ENCODE measurements around the gene GOT1. TPM values are rescaled to one million over a fixed set of nuclear protein-coding genes. Genes with fewer than 3 reads are reported as not detected.

Gene GOT1
- total RNA-seq, 1 donor from 2014 or later = 33.7 TPM

DNA sequence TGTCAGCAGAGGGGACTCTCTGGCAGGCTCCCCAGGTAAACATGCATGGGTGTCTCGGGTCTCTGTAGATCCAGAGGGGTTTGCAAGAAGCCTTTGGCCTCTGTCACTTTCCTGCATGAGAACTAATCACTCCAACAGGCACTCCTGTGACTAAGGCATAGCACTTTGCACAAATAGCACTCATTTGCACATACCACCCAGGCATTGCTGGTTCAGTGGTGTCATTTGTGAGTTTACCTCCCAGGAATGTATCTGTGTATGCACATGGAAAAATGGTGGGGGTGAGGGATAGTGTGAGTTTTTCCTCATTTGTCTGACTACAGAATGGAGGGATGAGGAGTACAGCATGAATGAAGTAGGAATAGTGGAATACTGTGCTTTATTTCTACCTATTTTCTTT is 61.8 kb downstream of the GOT1 start:
- Mint-ChIP-seq H3K4me1 (ENCODE audit: unreplicated experiment) (no peaks in the 10 kb centered on the region), H3K27ac (ENCODE audit: unreplicated experiment) (no peak overlapping the region), H3K27me3 (ENCODE audit: unreplicated experiment) (peaks cover 2% of the 10 kb centered on the region), H3K36me3 (ENCODE audit: low read depth, unreplicated experiment) (no peaks in the 10 kb centered on the region), H3K9me3 (ENCODE audit: unreplicated experiment) (no peaks in the 10 kb centered on the region), H3K4me3 (ENCODE audit: unreplicated experiment) (no peak overlapping the region)
- TF ChIP-seq, protein P1, sequence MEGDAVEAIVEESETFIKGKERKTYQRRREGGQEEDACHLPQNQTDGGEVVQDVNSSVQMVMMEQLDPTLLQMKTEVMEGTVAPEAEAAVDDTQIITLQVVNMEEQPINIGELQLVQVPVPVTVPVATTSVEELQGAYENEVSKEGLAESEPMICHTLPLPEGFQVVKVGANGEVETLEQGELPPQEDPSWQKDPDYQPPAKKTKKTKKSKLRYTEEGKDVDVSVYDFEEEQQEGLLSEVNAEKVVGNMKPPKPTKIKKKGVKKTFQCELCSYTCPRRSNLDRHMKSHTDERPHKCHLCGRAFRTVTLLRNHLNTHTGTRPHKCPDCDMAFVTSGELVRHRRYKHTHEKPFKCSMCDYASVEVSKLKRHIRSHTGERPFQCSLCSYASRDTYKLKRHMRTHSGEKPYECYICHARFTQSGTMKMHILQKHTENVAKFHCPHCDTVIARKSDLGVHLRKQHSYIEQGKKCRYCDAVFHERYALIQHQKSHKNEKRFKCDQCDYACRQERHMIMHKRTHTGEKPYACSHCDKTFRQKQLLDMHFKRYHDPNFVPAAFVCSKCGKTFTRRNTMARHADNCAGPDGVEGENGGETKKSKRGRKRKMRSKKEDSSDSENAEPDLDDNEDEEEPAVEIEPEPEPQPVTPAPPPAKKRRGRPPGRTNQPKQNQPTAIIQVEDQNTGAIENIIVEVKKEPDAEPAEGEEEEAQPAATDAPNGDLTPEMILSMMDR (IDR thresholded peaks at IDR 0.05; ENCODE audit: unreplicated experiment) = no peak
- no peak for DNase-seq (ENCODE audit: low spot score)

DNA sequence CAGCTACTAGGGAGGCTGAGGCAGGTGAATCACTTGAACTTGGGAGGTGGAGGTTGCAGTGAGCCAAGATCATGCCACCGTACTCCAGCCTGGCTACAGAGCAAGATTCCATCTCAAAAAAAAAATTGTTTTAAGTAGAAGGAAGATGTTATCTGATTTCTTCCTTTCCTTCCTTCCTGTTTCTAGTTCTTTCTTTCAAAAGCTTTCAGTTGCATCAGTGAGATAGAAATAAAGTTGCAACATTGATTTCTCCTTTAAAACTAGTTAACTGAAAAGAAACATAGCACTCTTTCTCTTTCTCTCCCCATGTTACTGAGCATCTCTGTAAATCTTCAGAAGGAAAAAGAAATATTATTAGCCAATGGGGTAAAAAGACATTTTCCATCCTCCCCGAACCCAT is 63.8 kb downstream of the GOT1 start:
- Mint-ChIP-seq H3K4me1 (ENCODE audit: unreplicated experiment) (no peaks in the 10 kb centered on the region), H3K36me3 (ENCODE audit: low read depth, unreplicated experiment) (no peaks in the 10 kb centered on the region), H3K9me3 (ENCODE audit: unreplicated experiment) (no peaks in the 10 kb centered on the region), H3K27me3 (ENCODE audit: unreplicated experiment) (peaks cover 2% of the 10 kb centered on the region), H3K4me3 (ENCODE audit: unreplicated experiment) (no peak overlapping the region), H3K27ac (ENCODE audit: unreplicated experiment) (no peak overlapping the region)
- TF ChIP-seq, protein P1 (IDR thresholded peaks at IDR 0.05; ENCODE audit: unreplicated experiment) = no peak
- DNase-seq (ENCODE audit: low spot score) = no peak

DNA sequence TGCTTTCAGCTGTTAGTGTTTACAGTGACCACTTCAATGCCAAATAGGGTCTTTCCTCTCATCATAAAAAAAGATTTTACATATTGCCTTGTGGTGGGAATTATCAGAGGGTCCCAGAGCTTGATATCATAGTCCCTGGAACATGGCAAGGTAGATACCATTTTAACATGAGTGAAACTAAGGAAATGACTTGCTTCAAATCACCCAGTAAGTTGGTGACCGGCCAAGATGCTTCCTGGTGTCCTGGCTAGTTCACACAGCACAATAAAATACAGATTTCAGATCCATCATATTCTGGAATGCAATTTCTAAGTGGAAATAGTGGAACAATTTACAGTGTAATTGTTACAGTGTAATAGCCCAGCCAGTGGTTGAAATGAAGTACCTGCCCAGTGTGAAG is 64.7 kb downstream of the GOT1 start:
- Mint-ChIP-seq H3K27me3 (ENCODE audit: unreplicated experiment) (peaks cover 2% of the 10 kb centered on the region), H3K4me3 (ENCODE audit: unreplicated experiment) (no peak overlapping the region), H3K36me3 (ENCODE audit: low read depth, unreplicated experiment) (no peaks in the 10 kb centered on the region), H3K4me1 (ENCODE audit: unreplicated experiment) (no peaks in the 10 kb centered on the region), H3K9me3 (ENCODE audit: unreplicated experiment) (no peaks in the 10 kb centered on the region), H3K27ac (ENCODE audit: unreplicated experiment) (no peak overlapping the region)
- no peak for DNase-seq (ENCODE audit: low spot score)
- TF ChIP-seq, protein P1 (IDR thresholded peaks at IDR 0.05; ENCODE audit: unreplicated experiment) = no peak

DNA sequence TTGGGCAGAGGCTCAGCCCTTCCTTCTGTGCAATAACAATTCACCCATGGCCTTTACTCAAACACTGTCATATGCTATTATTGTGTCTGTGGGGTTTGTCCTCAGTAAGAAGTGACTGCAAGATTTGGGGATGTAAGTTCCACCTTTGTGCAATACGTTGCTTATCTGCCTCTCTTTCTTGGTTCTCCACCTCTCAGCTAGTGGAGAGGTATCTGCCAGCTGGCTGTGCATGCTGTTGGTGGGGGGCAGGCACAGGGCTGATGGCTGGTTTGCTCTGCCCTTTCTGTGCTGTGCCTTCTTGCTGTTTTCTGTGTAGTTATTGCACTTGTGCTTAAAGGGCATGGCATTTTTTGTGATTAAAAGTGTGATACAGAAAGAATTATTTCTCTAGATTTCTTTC is 65.1 kb downstream of the GOT1 start:
- Mint-ChIP-seq H3K36me3 (ENCODE audit: low read depth, unreplicated experiment) (no peaks in the 10 kb centered on the region), H3K27me3 (ENCODE audit: unreplicated experiment) (peaks cover 2% of the 10 kb centered on the region), H3K4me1 (ENCODE audit: unreplicated experiment) (no peaks in the 10 kb centered on the region), H3K9me3 (ENCODE audit: unreplicated experiment) (no peaks in the 10 kb centered on the region), H3K4me3 (ENCODE audit: unreplicated experiment) (no peak overlapping the region), H3K27ac (ENCODE audit: unreplicated experiment) (no peak overlapping the region)
- DNase-seq (ENCODE audit: low spot score) = no peak
- TF ChIP-seq, protein P1 (IDR thresholded peaks at IDR 0.05; ENCODE audit: unreplicated experiment) = no peak

DNA sequence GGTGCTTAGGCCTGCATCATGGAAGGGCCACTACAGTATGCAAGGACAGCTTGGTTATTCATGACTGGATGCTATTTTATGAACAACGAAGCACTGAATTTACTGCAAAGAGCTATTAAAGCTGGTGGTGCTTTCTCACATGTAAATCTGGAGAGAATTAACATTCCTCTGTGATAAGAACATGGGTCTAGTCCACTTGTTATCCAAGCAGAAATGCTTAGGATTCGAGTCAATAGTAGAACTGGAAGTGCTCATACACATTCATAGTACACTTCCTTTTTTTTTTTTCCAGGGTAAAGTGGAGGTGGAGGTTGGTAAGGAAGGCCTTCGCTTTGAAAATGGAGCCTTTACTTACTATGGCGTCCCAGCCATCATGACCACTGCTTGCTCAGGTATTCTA is 66.3 kb downstream of the GOT1 start:
- DNase-seq (ENCODE audit: low spot score) = no peak
- Mint-ChIP-seq H3K27ac (ENCODE audit: unreplicated experiment) (no peak overlapping the region), H3K4me1 (ENCODE audit: unreplicated experiment) (no peaks in the 10 kb centered on the region), H3K9me3 (ENCODE audit: unreplicated experiment) (no peaks in the 10 kb centered on the region), H3K36me3 (ENCODE audit: low read depth, unreplicated experiment) (no peaks in the 10 kb centered on the region), H3K4me3 (ENCODE audit: unreplicated experiment) (no peak overlapping the region), H3K27me3 (ENCODE audit: unreplicated experiment) (peaks cover 2% of the 10 kb centered on the region)
- TF ChIP-seq, protein P1 (IDR thresholded peaks at IDR 0.05; ENCODE audit: unreplicated experiment) = no peak
